Inferior parietal cortex (tissue), 1 donor: ENCODE measurements around the gene KDM1B.

Source experiments
- DNase-seq: peaks from one replicate; pipeline ENCODE4 v3.0.0-alpha.2; 2016; ENCODE audit errors: extremely low spot score

KDM1B gene

GRCh38 chr6:18263418-18264218 lies 108.4 kb downstream of the KDM1B start:
- DNase-seq, result peak; percentile 35

- DNase-seq, result peak; percentile 85
Observed at GRCh38 chr6:18264219-18264922, 109.1 kb downstream of the KDM1B start, which contains the start of gene DEK. TSS of gene DEK (minus strand) at chr6:18264530. CDS start at chr6:18263987, 543 bp downstream.

DNA sequence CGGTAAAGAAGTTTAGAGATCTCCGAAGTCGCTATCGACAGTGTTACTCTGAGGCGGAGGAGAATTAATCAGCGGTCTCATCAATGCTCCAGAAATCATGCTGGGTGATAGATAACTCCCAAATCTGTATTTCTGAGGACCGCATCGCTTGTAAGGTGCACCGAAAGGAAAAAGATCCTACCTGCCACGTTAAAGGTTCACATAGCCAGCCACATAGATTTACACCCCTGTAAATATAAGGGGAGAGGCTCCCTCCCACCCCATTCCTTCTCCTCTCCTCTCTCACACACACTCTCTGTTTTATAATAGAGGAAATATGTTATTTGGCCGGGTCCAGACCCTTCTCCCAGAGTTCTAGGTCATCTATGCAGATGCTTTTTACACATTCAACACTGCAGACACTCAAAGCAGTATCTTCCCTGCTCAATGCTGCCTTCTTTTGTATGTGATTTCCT lies 109.7 kb downstream of the KDM1B start:
- DNase-seq, result peak; percentile 15

GRCh38 chr6:18265787-18266522 lies 110.7 kb downstream of the KDM1B start:
- DNase-seq, result no peak

GRCh38 chr6:18266523-18266912 lies 111.3 kb downstream of the KDM1B start:
- DNase-seq, result no peak

DNA sequence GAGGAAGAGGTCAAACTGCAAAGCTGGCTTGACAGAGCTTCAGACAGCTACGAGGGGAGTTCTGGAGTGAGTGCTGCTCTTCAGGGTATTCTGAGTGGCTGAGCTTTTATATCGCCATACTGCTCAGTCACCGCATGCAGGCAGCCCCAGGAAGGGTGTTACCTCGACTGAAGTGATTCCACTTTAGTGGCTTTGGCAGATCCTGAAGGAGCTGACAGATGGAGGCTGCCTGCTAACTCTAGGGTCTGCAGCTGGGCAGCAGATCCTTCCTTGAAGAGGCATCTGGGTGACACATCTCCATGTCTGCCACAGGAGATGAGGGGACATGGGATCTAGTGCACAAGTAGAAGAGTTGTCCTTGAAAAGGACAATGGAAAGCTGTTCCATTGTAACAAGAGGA lies 112.8 kb downstream of the KDM1B start:
- no peak for DNase-seq

- no peak for DNase-seq
Observed at GRCh38 chr6:18269253-18269652, 114.0 kb downstream of the KDM1B start.

DNA sequence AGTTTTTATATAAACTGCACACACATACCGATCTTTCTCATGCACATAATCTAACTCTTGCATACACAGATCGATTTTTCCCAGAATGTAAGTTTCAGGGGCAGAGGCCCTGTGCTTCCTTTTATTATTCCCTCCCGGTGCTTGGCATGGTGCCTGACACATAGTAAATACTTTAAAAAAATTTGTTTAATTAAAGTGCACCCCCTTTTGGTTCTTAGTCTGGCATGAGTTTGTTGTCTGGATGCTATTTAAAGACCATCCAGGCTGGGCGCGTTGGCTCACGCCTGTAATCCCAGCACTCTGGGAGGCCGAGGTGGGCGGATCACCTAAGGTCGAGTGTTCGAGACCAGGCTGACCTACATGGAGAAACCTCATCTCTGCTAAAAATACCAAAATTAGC lies 114.5 kb downstream of the KDM1B start:
- DNase-seq, result no peak

- DNase-seq, result no peak
Observed at GRCh38 chr6:18270216-18270615, 115.0 kb downstream of the KDM1B start.
